Endothelial cell of umbilical vein (primary cell): ENCODE data around the gene ADCYAP1R1. TPM values are rescaled to one million over a fixed set of nuclear protein-coding genes. Genes with fewer than 3 reads are reported as not detected.

ENCODE experiments used
- BruUV-seq: library from RNA; stranded (reverse); fragments of 400-500 nt; replicated peaks from 2 replicates; lab custom pipeline; 2021; lab: Mats Ljungman, UMichigan
- CTCF ChIA-PET: fragments of 300-600, 350-600 bp; sonication (Branson Sonifier 250); formaldehyde crosslinking; loops from one replicate; lab custom pipeline; 2021; ENCODE audit warnings: antibody characterized with exemption, inconsistent platforms; lab: Charles Lee
- POLR2A ChIA-PET: fragments of 300-600, 350-600 bp; sonication (Branson Sonifier 250); formaldehyde crosslinking; loops from one replicate; lab custom pipeline; 2021; ENCODE audit warnings: antibody characterized with exemption, inconsistent platforms; lab: Charles Lee
- DNase-seq: peaks from one replicate; pipeline ENCODE4 v3.0.0-alpha.2; 2011; ENCODE audit warnings: low read depth, low spot score
- FAIRE-seq: peaks from 2 replicates; lab custom pipeline; 2011; peaks lifted over from hg19 to GRCh38; lab: Jason Lieb, UNC
- H2AFZ ChIP-seq: 2 replicates; pipeline ENCODE4 v1.6.0; 2012; ENCODE audit warnings: low read depth, low read length, control low read depth, inconsistent platforms
- H3K27ac ChIP-seq: 2 replicates; pipeline ENCODE4 v1.5.1; 2011; ENCODE audit warnings: low read depth, mild to moderate bottlenecking, control low read depth, low read length, moderate library complexity; ENCODE audit not compliant: insufficient read depth
- H3K27me3 ChIP-seq, 2 experiments: 2 replicates each; pipeline versions ENCODE4 v1.6.0 to v1.6.1; 2011; ENCODE audit warnings: low read length in 2 of 2, mixed read lengths in 1 of 2; ENCODE audit not compliant: control insufficient read depth in 2 of 2, insufficient read depth in 2 of 2
- H3K36me3 ChIP-seq, 2 experiments: 2 replicates in 1 of 2; 3 replicates in 1 of 2; pipeline ENCODE4 v1.5.1; 2011; ENCODE audit warnings: low read length in 2 of 2, mild to moderate bottlenecking in 1 of 2, moderate library complexity in 1 of 2; ENCODE audit not compliant: control insufficient read depth in 2 of 2, insufficient read depth in 2 of 2; ENCODE audit errors: extremely low read depth in 1 of 2
- H3K4me1 ChIP-seq: 3 replicates; pipeline ENCODE4 v1.5.1; 2011; ENCODE audit warnings: mild to moderate bottlenecking, low read length; ENCODE audit not compliant: control insufficient read depth, insufficient read depth; ENCODE audit errors: extremely low read depth
- H3K4me2 ChIP-seq: 2 replicates; pipeline ENCODE4 v1.6.1; 2011; ENCODE audit warnings: low read length, control low read depth, mixed read lengths; ENCODE audit not compliant: insufficient read depth
- H3K4me3 ChIP-seq, 3 experiments: fragments of 200-600 bp in 1 of 3; sonication (generic), shearing (Covaris generic) in 1 of 3; replicated peaks in 1 of 3; 2 replicates each; pipeline ENCODE4 v1.5.1; 2011 to 2016; ENCODE audit warnings: control low read depth in 3 of 3, low read length in 3 of 3, mild to moderate bottlenecking in 2 of 3, inconsistent platforms in 1 of 3, low read depth in 1 of 3, moderate library complexity in 1 of 3; ENCODE audit not compliant: insufficient read depth in 1 of 3
- H3K79me2 ChIP-seq: 2 replicates; pipeline ENCODE4 v1.6.0; 2012; ENCODE audit warnings: low read length, inconsistent platforms; ENCODE audit not compliant: control insufficient read depth, insufficient read depth
- H3K9ac ChIP-seq: replicated peaks from 2 replicates; pipeline ENCODE3; 2011; ENCODE audit warnings: low read length, control low read depth; ENCODE audit not compliant: insufficient read depth; ENCODE audit errors: extremely low read depth
- H3K9me1 ChIP-seq: replicated peaks from 3 replicates; pipeline ENCODE4 v1.6.0; 2011; ENCODE audit warnings: mild to moderate bottlenecking, low read length; ENCODE audit not compliant: control insufficient read depth, insufficient read depth; ENCODE audit errors: extremely low read depth
- H3K9me3 ChIP-seq: replicated peaks from 2 replicates; pipeline ENCODE4 v1.5.1; 2012; ENCODE audit warnings: low read length, inconsistent platforms; ENCODE audit not compliant: control insufficient read depth, insufficient read depth
- H4K20me1 ChIP-seq: replicated peaks from 2 replicates; pipeline ENCODE3; 2011; ENCODE audit warnings: mild to moderate bottlenecking, low read length; ENCODE audit not compliant: control insufficient read depth, insufficient read depth; ENCODE audit errors: extremely low read depth
- EZH2 ChIP-seq: IDR thresholded peaks from 2 replicates; pipeline ENCODE4 v1.6.1; 2012; ENCODE audit warnings: borderline replicate concordance, low read depth, mild to moderate bottlenecking, moderate library complexity, low read length, inconsistent platforms; ENCODE audit not compliant: severe bottlenecking
- FOS ChIP-seq: IDR thresholded peaks from 2 replicates; pipeline ENCODE4 v1.6.1; 2011; ENCODE audit warnings: mild to moderate bottlenecking, low read length, moderate library complexity, borderline replicate concordance; ENCODE audit not compliant: insufficient read depth
- GATA2 ChIP-seq: IDR thresholded peaks from 2 replicates; pipeline ENCODE4 v1.7.0; 2011; ENCODE audit warnings: low read depth, mild to moderate bottlenecking, moderate library complexity, mixed read lengths, low read length; ENCODE audit not compliant: insufficient read length, insufficient read depth
- JUN ChIP-seq: IDR thresholded peaks from 2 replicates; pipeline ENCODE4 v1.6.1; 2011; ENCODE audit warnings: borderline replicate concordance, low read depth; ENCODE audit not compliant: insufficient read length, insufficient read depth
- MAX ChIP-seq: IDR thresholded peaks from 2 replicates; pipeline ENCODE4 v1.6.1; 2011; ENCODE audit not compliant: insufficient read depth, insufficient read length
- MYC ChIP-seq: IDR thresholded peaks from one replicate; pipeline ENCODE4 v1.6.1; 2011; ENCODE audit warnings: mild to moderate bottlenecking, low read depth, low read length
- POLR2A ChIP-seq: IDR thresholded peaks from 2 replicates; pipeline ENCODE4 v1.6.1; 2012; ENCODE audit warnings: low read depth, mild to moderate bottlenecking, control low read depth, low read length
- POLR2AphosphoS5 ChIP-seq: IDR thresholded peaks from 2 replicates; pipeline ENCODE4 v1.6.1; 2012; ENCODE audit warnings: low read depth, mild to moderate bottlenecking, control low read depth, low read length, moderate library complexity; ENCODE audit not compliant: insufficient read depth
- dilution Hi-C: fragments of 300-500 bp; cut with MboI; formaldehyde crosslinking; loops from one replicate; pipeline ENCODE4 v1.15.0; 2019; ENCODE audit warnings: low sequenced_read_pairs; ENCODE audit not compliant: extremely low pct_ligation_motif_present
- intact Hi-C: fragments of 100-400 bp; cut with micrococcal nuclease; formaldehyde crosslinking; loops from one replicate; pipeline ENCODE4 v1.10.0; 2022
- polyA plus RNA-seq, 4 experiments: library from polyadenylated mRNA; depleted of rRNA in 3 of 4; stranded (reverse) in 3 of 4; unstranded in 1 of 4; fragments of >200 nt; gene quantifications; 2 replicates each; pipeline versions ENCODE4 v1.2.1 to v1.2.3, GENCODE V29; 2011 to 2012; ENCODE audit warnings: missing spikeins in 1 of 4
- total RNA-seq: library from RNA; stranded (reverse); gene quantifications from 2 replicates; pipeline ENCODE4 v1.2.3, GENCODE V29; 2021
- TF ChIP-seq, protein P1 (sequence below), 2 donors: IDR thresholded peaks; 1 replicate in 1 of 2; 2 replicates in 1 of 2; pipeline ENCODE4 v1.5.1; 2011; ENCODE audit warnings: low read length in 2 of 2, mild to moderate bottlenecking in 2 of 2, moderate library complexity in 2 of 2, control low read depth in 1 of 2, inconsistent platforms in 1 of 2, low read depth in 1 of 2; ENCODE audit not compliant: insufficient read depth in 1 of 2; ENCODE audit errors: extremely low read depth in 1 of 2

The ADCYAP1R1 gene
- total and polyA plus RNA-seq, 2 donors (not counting 3 experiments of a cell fraction or from before 2014, with no cell fraction given), result 0.04 TPM; not detected in 1

DNA sequence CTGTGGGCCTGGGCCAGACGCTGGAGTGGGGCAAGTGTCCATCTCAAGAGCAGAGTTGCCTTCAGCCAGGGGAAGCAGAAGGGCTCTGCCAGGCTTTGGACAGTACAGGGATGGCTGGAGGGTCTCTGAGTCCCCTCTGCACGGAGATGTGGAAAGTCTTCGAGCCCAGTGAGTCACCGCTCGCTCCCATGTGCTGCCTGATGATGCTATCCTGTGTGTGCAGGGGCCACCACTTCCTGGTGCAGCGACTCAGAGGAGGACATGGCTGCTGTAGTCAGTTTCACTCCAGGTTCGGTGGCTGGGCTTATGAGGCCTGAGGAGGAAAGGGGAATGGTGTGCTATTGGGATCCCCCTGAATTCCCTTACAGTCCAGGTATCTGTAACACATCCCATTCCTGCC is 6.0 kb downstream of the ADCYAP1R1 start:
- H3K27me3 ChIP-seq, result peaks cover 11 to 13% of the 10 kb centered on the region in 2 experiments
- CTCF ChIA-PET, result interaction anchor here (1.6 to 2.6 kb wide), 2 partner anchors 64 to 74 kb away, joined by 6 to 14 read pairs; no protein-coding TSS in a partner anchor
- FAIRE-seq, result no peak

More for the DNA sequence above, 6.0 kb downstream of the ADCYAP1R1 start:
- Histone ChIP-seq H3K4me3 (no peak overlapping the region), H3K9me1 (no peaks in the 10 kb centered on the region), H3K27ac (no peak overlapping the region), H4K20me1 (no peaks in the 10 kb centered on the region), H2AFZ (no peak overlapping the region), H3K36me3 (no peaks in the 10 kb centered on the region), H3K79me2 (no peaks in the 10 kb centered on the region), H3K4me2 (no peak overlapping the region), H3K9me3 (no peaks in the 10 kb centered on the region), H3K9ac (no peak overlapping the region), H3K4me1 (no peaks in the 10 kb centered on the region)
- dilution Hi-C loops (no loop called here), intact Hi-C loops (loop anchor here (5.0 kb wide), 1 partner anchor 256 kb away; no protein-coding TSS in a partner anchor)
- TF ChIP-seq MAX (no peak), GATA2 (no peak), POLR2A (no peak), MYC (no peak), EZH2 (no peak), JUN (no peak), FOS (no peak), POLR2AphosphoS5 (no peak)
- TF ChIP-seq, protein P1, sequence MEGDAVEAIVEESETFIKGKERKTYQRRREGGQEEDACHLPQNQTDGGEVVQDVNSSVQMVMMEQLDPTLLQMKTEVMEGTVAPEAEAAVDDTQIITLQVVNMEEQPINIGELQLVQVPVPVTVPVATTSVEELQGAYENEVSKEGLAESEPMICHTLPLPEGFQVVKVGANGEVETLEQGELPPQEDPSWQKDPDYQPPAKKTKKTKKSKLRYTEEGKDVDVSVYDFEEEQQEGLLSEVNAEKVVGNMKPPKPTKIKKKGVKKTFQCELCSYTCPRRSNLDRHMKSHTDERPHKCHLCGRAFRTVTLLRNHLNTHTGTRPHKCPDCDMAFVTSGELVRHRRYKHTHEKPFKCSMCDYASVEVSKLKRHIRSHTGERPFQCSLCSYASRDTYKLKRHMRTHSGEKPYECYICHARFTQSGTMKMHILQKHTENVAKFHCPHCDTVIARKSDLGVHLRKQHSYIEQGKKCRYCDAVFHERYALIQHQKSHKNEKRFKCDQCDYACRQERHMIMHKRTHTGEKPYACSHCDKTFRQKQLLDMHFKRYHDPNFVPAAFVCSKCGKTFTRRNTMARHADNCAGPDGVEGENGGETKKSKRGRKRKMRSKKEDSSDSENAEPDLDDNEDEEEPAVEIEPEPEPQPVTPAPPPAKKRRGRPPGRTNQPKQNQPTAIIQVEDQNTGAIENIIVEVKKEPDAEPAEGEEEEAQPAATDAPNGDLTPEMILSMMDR (IDR thresholded peaks at IDR 0.05; ENCODE audit: extremely low read depth in 1 of 2, insufficient read depth in 1 of 2, low read depth in 1 of 2, low read length in 2 of 2), result no peak
- BruUV-seq, result no TSS peak
- DNase-seq, result no peak
- POLR2A ChIA-PET, result no interaction called here
